H9 (cell line): ENCODE measurements around the gene CTSL. TPM values are rescaled to one million over a fixed set of nuclear protein-coding genes. Genes with fewer than 3 reads are reported as not detected.

ENCODE experiments used
- DNase-seq: peaks from one replicate; pipeline ENCODE4 v3.0.0-alpha.2; 2017
- H2AFZ ChIP-seq: one replicate; pipeline ENCODE4 v1.6.1; 2013; ENCODE audit warnings: mild to moderate bottlenecking, low read length, control low read depth, moderate library complexity
- H2AK5ac ChIP-seq: 2 replicates; pipeline ENCODE4 v1.6.1; 2013; ENCODE audit warnings: low read length, control low read depth, mixed read lengths; ENCODE audit not compliant: insufficient read length
- H2BK120ac ChIP-seq: one replicate; pipeline ENCODE4 v1.6.1; 2013; ENCODE audit warnings: low read depth, mild to moderate bottlenecking, low read length, control low read depth, inconsistent platforms; ENCODE audit not compliant: poor library complexity, severe bottlenecking
- H2BK12ac ChIP-seq: 2 replicates; pipeline ENCODE4 v1.6.1; 2013; ENCODE audit warnings: low read length, control low read depth, mixed read lengths, low read depth; ENCODE audit not compliant: insufficient read length
- H2BK15ac ChIP-seq: 2 replicates; pipeline ENCODE4 v1.6.1; 2013; ENCODE audit warnings: low read depth, low read length, control low read depth
- H2BK20ac ChIP-seq: one replicate; pipeline ENCODE4 v1.6.1; 2013; ENCODE audit warnings: low read depth, mild to moderate bottlenecking, low read length, control low read depth, inconsistent platforms; ENCODE audit not compliant: poor library complexity, severe bottlenecking
- H2BK5ac ChIP-seq: 2 replicates; pipeline ENCODE4 v1.6.1; 2013; ENCODE audit warnings: low read length, control low read depth, mixed read lengths; ENCODE audit not compliant: insufficient read length
- H3K14ac ChIP-seq: 2 replicates; pipeline ENCODE4 v1.6.1; 2013; ENCODE audit warnings: low read length, control low read depth; ENCODE audit not compliant: insufficient read depth
- H3K18ac ChIP-seq: 2 replicates; pipeline ENCODE4 v1.6.1; 2013; ENCODE audit warnings: low read depth, mild to moderate bottlenecking, mixed read lengths, low read length, control low read depth; ENCODE audit not compliant: insufficient read length
- H3K23ac ChIP-seq: 2 replicates; pipeline ENCODE4 v1.6.1; 2013; ENCODE audit warnings: low read length, control low read depth, mixed read lengths, low read depth; ENCODE audit not compliant: insufficient read length
- H3K23me2 ChIP-seq: 2 replicates; pipeline ENCODE4 v1.6.1; 2013; ENCODE audit warnings: low read depth, mild to moderate bottlenecking, mixed read lengths, low read length, control low read depth; ENCODE audit not compliant: insufficient read length, poor library complexity, severe bottlenecking
- H3K27ac ChIP-seq: 2 replicates; pipeline ENCODE4 v1.5.1; 2013; ENCODE audit warnings: low read length, control low read depth, mixed read lengths, low read depth; ENCODE audit not compliant: insufficient read length
- H3K27me3 ChIP-seq: 2 replicates; pipeline ENCODE4 v1.6.1; 2013; ENCODE audit warnings: low read length, control low read depth, inconsistent platforms; ENCODE audit not compliant: insufficient read depth
- H3K4ac ChIP-seq: 2 replicates; pipeline ENCODE4 v1.6.1; 2013; ENCODE audit warnings: low read depth, mild to moderate bottlenecking, control low read depth, inconsistent platforms, low read length, moderate library complexity
- H3K4me1 ChIP-seq: 2 replicates; pipeline ENCODE4 v1.6.1; 2013; ENCODE audit warnings: low read length, control low read depth, inconsistent platforms; ENCODE audit not compliant: insufficient read depth
- H3K4me2 ChIP-seq: 2 replicates; pipeline ENCODE4 v1.6.1; 2013; ENCODE audit warnings: low read length, control low read depth, mixed read lengths; ENCODE audit not compliant: insufficient read length, insufficient read depth
- H3K56ac ChIP-seq: 2 replicates; pipeline ENCODE4 v1.6.1; 2013; ENCODE audit warnings: low read depth, mild to moderate bottlenecking, mixed read lengths, low read length, control low read depth; ENCODE audit not compliant: insufficient read length
- H3K79me1 ChIP-seq: 2 replicates; pipeline ENCODE4 v1.6.1; 2013; ENCODE audit warnings: low read depth, mild to moderate bottlenecking, moderate library complexity, low read length, control low read depth, inconsistent platforms; ENCODE audit not compliant: insufficient read depth, poor library complexity, severe bottlenecking
- H3K79me2 ChIP-seq: 2 replicates; pipeline ENCODE4 v1.6.1; 2013; ENCODE audit warnings: low read length, control low read depth, inconsistent platforms; ENCODE audit not compliant: insufficient read depth
- H3K9ac ChIP-seq: 2 replicates; pipeline ENCODE4 v1.6.1; 2013; ENCODE audit warnings: low read length, control low read depth, mixed read lengths; ENCODE audit not compliant: insufficient read length; ENCODE audit errors: extremely low read depth
- H3K9me3 ChIP-seq: one replicate; pipeline ENCODE4 v1.6.1; 2013; ENCODE audit warnings: low read depth, low read length, inconsistent platforms; ENCODE audit not compliant: control insufficient read depth
- H3T11ph ChIP-seq: one replicate; pipeline ENCODE4 v1.6.1; 2013; ENCODE audit warnings: mild to moderate bottlenecking, low read length, control low read depth, inconsistent platforms
- H4K20me1 ChIP-seq: one replicate; pipeline ENCODE4 v1.6.1; 2013; ENCODE audit not compliant: control insufficient read depth, insufficient read length, insufficient read depth
- H4K5ac ChIP-seq: 2 replicates; pipeline ENCODE4 v1.6.1; 2013; ENCODE audit warnings: low read depth, mild to moderate bottlenecking, mixed read lengths, low read length, control low read depth; ENCODE audit not compliant: insufficient read length
- H4K8ac ChIP-seq: replicated peaks from 2 replicates; pipeline ENCODE4 v1.6.1; 2013; ENCODE audit warnings: low read length, control low read depth, mixed read lengths, low read depth; ENCODE audit not compliant: insufficient read length
- H4K91ac ChIP-seq: 2 replicates; pipeline ENCODE4 v1.6.1; 2013; ENCODE audit warnings: low read depth, mild to moderate bottlenecking, moderate library complexity, mixed read lengths, low read length, control low read depth; ENCODE audit not compliant: insufficient read length
- H3K27ac Mint-ChIP-seq, 3 experiments: 2 replicates in 2 of 3; 3 replicates in 1 of 3; pipeline ENCODE4 v1.8.0; 2020 to 2021; ENCODE audit warnings: mixed read lengths in 3 of 3, mild to moderate bottlenecking in 1 of 3, moderate library complexity in 1 of 3
- H3K27me3 Mint-ChIP-seq: 2 replicates; pipeline ENCODE4 v1.8.0; 2021; ENCODE audit warnings: low read depth, mild to moderate bottlenecking, moderate library complexity, mixed read lengths
- H3K36me3 Mint-ChIP-seq, 3 experiments: 2 replicates in 2 of 3; 3 replicates in 1 of 3; pipeline ENCODE4 v1.8.0; 2020 to 2021; ENCODE audit warnings: low read depth in 3 of 3, mixed read lengths in 3 of 3; ENCODE audit not compliant: insufficient read depth in 1 of 3
- H3K4me1 Mint-ChIP-seq, 2 experiments: 2 replicates each; pipeline ENCODE4 v1.8.0; 2020; ENCODE audit warnings: mixed read lengths in 2 of 2
- H3K4me3 Mint-ChIP-seq, 2 experiments: 2 replicates in 1 of 2; 3 replicates in 1 of 2; pipeline ENCODE4 v1.8.0; 2020 to 2021; ENCODE audit warnings: mild to moderate bottlenecking in 2 of 2, mixed read lengths in 2 of 2, moderate library complexity in 1 of 2
- H3K9me3 Mint-ChIP-seq, 2 experiments: 2 replicates in 1 of 2; 3 replicates in 1 of 2; pipeline ENCODE4 v1.8.0; 2020; ENCODE audit warnings: mild to moderate bottlenecking in 2 of 2, mixed read lengths in 2 of 2, moderate library complexity in 1 of 2
- CTCF ChIP-seq: fragments of 200-600 bp; sonication (generic); conservative IDR thresholded peaks from 3 replicates; pipeline ENCODE4 v1.8.0; 2021; ENCODE audit warnings: antibody characterized with exemption, mild to moderate bottlenecking
- total RNA-seq: library from RNA; stranded (reverse); gene quantifications from 2 replicates; pipeline ENCODE4 v1.2.1, GENCODE V29; 2021

The CTSL gene
- total RNA-seq, 1 experiment from 2014 or later: 28.9 TPM

- H3K36me3 Mint-ChIP-seq: peaks cover 2 to 8% (median 5%) of the 10 kb centered on the region in 3 experiments; a peak in 5 of 7 replicates
- no peak overlapping the region for H3K4me3 Mint-ChIP-seq
Measured at GRCh38 chr9:87765521-87765920, 39.6 kb downstream of the CTSL start.

More at GRCh38 chr9:87765521-87765920, 39.6 kb downstream of the CTSL start:
- Histone ChIP-seq H4K8ac (no peak overlapping the region), H2BK5ac (no peak overlapping the region), H3K18ac (no peak overlapping the region), H2BK20ac (no peak overlapping the region), H2BK15ac (no peak overlapping the region), H2AK5ac (no peak overlapping the region), H3K9me3 (no peaks in the 10 kb centered on the region), H2BK120ac (no peak overlapping the region), H3K4me2 (no peak overlapping the region), H3K27ac (no peak overlapping the region), H4K5ac (no peak overlapping the region), H3K79me2 (no peaks in the 10 kb centered on the region), H3K14ac (no peak overlapping the region), H3T11ph (no peak overlapping the region), H3K23ac (no peak overlapping the region), H4K91ac (no peak overlapping the region), H3K4me1 (peaks cover 3% of the 10 kb centered on the region; the same call in 1 of the 2 replicates), H3K23me2 (no peaks in the 10 kb centered on the region), H3K79me1 (no peaks in the 10 kb centered on the region), H4K20me1 (no peaks in the 10 kb centered on the region), H2BK12ac (no peak overlapping the region), H2AFZ (no peak overlapping the region), H3K4ac (no peak overlapping the region), H3K9ac (no peak overlapping the region), H3K56ac (no peak overlapping the region), H3K27me3 (no peaks in the 10 kb centered on the region)
- Mint-ChIP-seq H3K9me3 (peaks cover 5% of the 10 kb centered on the region in 2 experiments; a peak in 4 of 5 replicates), H3K4me1 (peaks cover 36 to 37% of the 10 kb centered on the region in 2 experiments), H3K27ac (no peak overlapping the region), H3K27me3 (peaks cover 4% of the 10 kb centered on the region)
- TF ChIP-seq CTCF: no peak
- DNase-seq: no peak
